Measurements from ENCODE around the gene AGAP3.

The AGAP3 gene

DNA sequence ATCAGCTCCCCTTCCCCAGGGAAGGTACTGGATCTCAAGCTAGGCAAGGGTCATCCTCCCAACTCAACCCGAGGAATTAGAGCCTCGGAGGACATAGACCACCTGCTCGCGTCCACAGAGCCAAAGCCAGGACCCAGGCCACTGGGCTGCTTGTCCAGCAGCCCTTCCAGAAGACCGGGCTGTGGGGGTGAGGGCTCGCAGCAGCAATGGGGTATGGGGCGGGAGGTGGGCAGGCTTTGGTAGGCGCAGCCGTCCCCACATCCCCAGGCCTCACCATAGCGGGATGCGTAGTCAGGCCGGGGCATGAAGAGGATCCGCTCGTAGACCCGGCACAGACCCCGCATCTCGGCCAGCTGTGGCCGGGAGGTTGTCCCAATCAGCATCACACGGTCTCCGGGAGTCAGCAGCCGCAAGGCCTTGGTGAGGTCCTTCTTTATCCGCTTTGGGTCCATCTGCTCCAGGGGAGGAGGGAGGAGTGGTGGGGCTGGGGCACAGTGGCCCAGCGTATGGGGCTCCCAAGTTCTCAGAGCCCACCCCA, 105.8 kb downstream of the AGAP3 start:
- DNase-seq, result no peak

DNA sequence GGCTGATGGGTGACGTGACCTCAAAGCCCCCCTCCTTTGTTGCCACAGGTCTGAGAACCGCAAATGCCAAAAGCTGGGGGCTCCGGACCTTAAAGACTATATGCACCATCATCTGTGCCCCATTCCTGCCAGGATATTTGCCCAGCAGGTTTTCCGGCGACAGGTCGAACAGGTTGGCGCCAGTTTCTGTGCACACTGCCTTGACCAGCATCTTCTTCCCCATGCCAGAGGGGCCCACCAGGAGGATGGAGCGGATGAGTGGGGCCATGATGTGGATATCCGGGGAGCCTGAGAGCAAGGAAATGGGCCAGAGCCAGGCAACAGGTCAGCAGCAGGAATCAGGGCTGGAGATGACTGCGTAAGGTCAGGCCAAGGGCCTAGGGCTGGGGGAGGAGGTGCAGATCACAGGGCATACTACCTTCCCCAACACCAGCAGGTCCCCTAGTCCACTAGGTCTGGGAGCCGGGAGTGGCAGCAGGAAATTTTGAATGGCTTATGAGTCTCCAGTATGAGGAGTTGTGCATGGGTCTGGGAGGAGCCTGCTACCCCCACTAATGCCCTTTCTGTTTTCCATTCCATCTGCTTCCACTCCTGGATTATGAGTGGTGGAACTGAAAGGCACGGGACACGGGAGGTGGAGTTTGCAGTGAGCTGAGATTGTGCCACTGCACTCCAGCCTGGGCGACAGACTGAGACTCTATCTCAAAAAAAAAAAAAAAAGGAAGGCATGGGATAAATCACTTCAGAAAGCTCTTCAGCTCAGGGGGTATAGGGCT, 107.1 kb downstream of the AGAP3 start:
- no peak for DNase-seq

Measured in activated CD4-positive, alpha-beta T cell treated with anti-CD3 and anti-CD28 coated beads, Interleukin-2, amount 50 U/mL, for 48 hours (primary cell).